DMS53 treated with DMSO at 0.1 percent for 48 hours (cell line): ENCODE results near the gene ACTL6B.
A peak's percentile ranks its signal among the peaks of the same experiment; 100 is the strongest.
"Not testable (repeated sequence)": the region's sequence is repeated elsewhere in the genome, so short reads cannot be mapped to it uniquely, and the experiment has no call there.

Experiments
- DNase-seq: peaks from one replicate; lab custom pipeline; 2025; ENCODE audit not compliant: unreplicated experiment; lab: John Stamatoyannopoulos, UW

Gene ACTL6B

GRCh38 chr7:100655908-100656674 lies at the start of gene ACTL6B:
Gene ACTL6B, minus strand, starts transcription at chr7:100656448. Its CDS starts 94 bp downstream, at chr7:100656354.
- peak; percentile 29 for DNase-seq

- DNase-seq = peak; percentile 53
These were observed 49.1 kb upstream of the ACTL6B start for GRCh38 chr7:100705320-100705752.

GRCh38 chr7:100701089-100701488 lies 44.8 kb upstream of the ACTL6B start:
- DNase-seq = not testable (repeated sequence)

GRCh38 chr7:100699018-100699417 lies 42.8 kb upstream of the ACTL6B start:
- DNase-seq = no peak

- no peak for DNase-seq
These were observed 39.9 kb upstream of the ACTL6B start for GRCh38 chr7:100696123-100696521.

GRCh38 chr7:100694098-100694745 lies 38.0 kb upstream of the ACTL6B start, which contains the start of gene GIGYF1:
Gene GIGYF1, minus strand, starts transcription at chr7:100694250. Its CDS starts 6,012 bp downstream, at chr7:100688238.
- DNase-seq = peak; percentile 55

- no peak for DNase-seq
These were observed 37.3 kb upstream of the ACTL6B start for GRCh38 chr7:100693312-100694097.

GRCh38 chr7:100692578-100692961 lies 36.3 kb upstream of the ACTL6B start:
- DNase-seq = no peak

- peak; percentile 72 for DNase-seq
These were observed 35.7 kb upstream of the ACTL6B start for GRCh38 chr7:100691676-100692577.

- DNase-seq = no peak
These were observed 33.2 kb upstream of the ACTL6B start for GRCh38 chr7:100689230-100690135.

- no peak for DNase-seq
These were observed 32.1 kb upstream of the ACTL6B start for GRCh38 chr7:100688326-100688860.

- no peak for DNase-seq
These were observed 31.6 kb upstream of the ACTL6B start for GRCh38 chr7:100687751-100688300.

GRCh38 chr7:100687261-100687660 lies 31.0 kb upstream of the ACTL6B start:
- DNase-seq = no peak

- no peak for DNase-seq
These were observed 30.6 kb upstream of the ACTL6B start for GRCh38 chr7:100686822-100687211.

GRCh38 chr7:100686201-100686821 lies 30.1 kb upstream of the ACTL6B start:
- DNase-seq = no peak

- DNase-seq = no peak
These were observed 29.4 kb upstream of the ACTL6B start for GRCh38 chr7:100685631-100686145.

- DNase-seq = no peak
These were observed 28.9 kb upstream of the ACTL6B start for GRCh38 chr7:100685049-100685605.

- no peak for DNase-seq
These were observed 28.3 kb upstream of the ACTL6B start for GRCh38 chr7:100684534-100685042.
